ENCODE data around the gene COX7A1. TPM values are rescaled to one million over a fixed set of nuclear protein-coding genes. Genes with fewer than 3 reads are reported as not detected.
A peak's percentile ranks its signal among the peaks of the same experiment; 100 is the strongest.

COX7A1 gene
- total and polyA plus RNA-seq, 12 donors, result 850 to 3,571 (median 2,660) TPM

- H3K36me3 ChIP-seq, result peaks cover 0 to 43% (median 34%) of the 10 kb centered on the region in 9 donors
- DNase-seq (no peak), ATAC-seq (peak in 1 of 8 donors; percentile 10)
- H3K27ac ChIP-seq, result peak overlapping the region; percentile 92 to 100 (median 100)
- intact Hi-C loops (cut with DNase I), result loop anchor here in 1 of 10 donors (1.0 kb wide), 1 partner anchor 24 kb away; no protein-coding TSS in a partner anchor
- H3K4me1 ChIP-seq, result peaks cover 9 to 62% (median 27%) of the 10 kb centered on the region in 9 donors
- H3K27me3 ChIP-seq, result no peaks in the 10 kb centered on the region
- WGBS, 2 donors, result 6 to 11% methylated on average over 16 of the region's 16 CpGs
- peak overlapping the region; percentile 58 to 94 (median 72) for H3K4me3 ChIP-seq
- no peak for TF ChIP-seq CTCF (IDR thresholded peaks at IDR 0.05)
- no peaks in the 10 kb centered on the region for H3K9me3 ChIP-seq
These were observed 262 bp downstream of the COX7A1 start for GRCh38 chr19:36152019-36152351.

GRCh38 chr19:36151144-36152018 lies 866 bp downstream of the COX7A1 start:
- TF ChIP-seq CTCF (IDR thresholded peaks at IDR 0.05), result no peak
- Histone ChIP-seq H3K36me3 (peaks cover 0 to 49% (median 41%) of the 10 kb centered on the region in 9 donors), H3K4me3 (peak overlapping the region; percentile 58 to 94 (median 72)), H3K4me1 (peaks cover 9 to 57% (median 27%) of the 10 kb centered on the region in 9 donors), H3K9me3 (no peaks in the 10 kb centered on the region), H3K27ac (peak overlapping the region; percentile 92 to 100 (median 100)), H3K27me3 (no peaks in the 10 kb centered on the region)
- peak; percentile 66 to 83 (median 74) for ATAC-seq
- peak; percentile 69 to 81 for DNase-seq
- 17 to 18% methylated on average over 45 to 47 of the region's 47 CpGs for WGBS, 2 donors
- intact Hi-C loops (cut with DNase I), result loop anchor here in 2 of 10 donors (1.0 kb wide), 1 partner anchor 23 kb away; no protein-coding TSS in a partner anchor

DNA sequence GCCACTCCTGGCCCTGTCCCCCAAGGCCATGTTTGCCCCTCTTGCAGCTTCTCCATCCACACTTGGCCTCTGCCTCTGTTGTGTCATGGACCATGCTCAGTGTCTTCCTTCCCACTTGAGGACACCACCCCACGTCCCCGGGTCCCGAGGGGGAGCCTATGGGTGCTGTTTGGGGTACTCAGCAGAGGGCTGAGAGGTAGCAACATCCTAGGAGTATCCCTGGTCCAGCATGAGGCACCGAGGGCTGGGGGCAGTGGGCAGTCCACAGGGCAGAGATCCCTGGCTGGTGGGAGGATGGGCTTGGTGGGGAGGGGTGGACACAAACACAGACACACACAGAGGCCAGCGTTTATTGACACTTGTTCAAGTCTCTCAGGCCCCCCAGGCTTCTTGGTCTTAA lies 1.7 kb downstream of the COX7A1 start:
- peak in 2 of 8 donors; percentile 0 to 15 for ATAC-seq
- Histone ChIP-seq H3K36me3 (peaks cover 4 to 57% (median 48%) of the 10 kb centered on the region in 9 donors), H3K27me3 (no peaks in the 10 kb centered on the region), H3K4me3 (peak overlapping the region in 9 of 10 donors; percentile 58 to 94 (median 78)), H3K27ac (peak overlapping the region; percentile 92 to 100 (median 100)), H3K9me3 (no peaks in the 10 kb centered on the region), H3K4me1 (peaks cover 9 to 49% (median 27%) of the 10 kb centered on the region in 9 donors)
- WGBS, 2 donors, result 44 to 60% methylated on average over 5 of the region's 5 CpGs
- no peak for DNase-seq
- no peak for TF ChIP-seq CTCF (IDR thresholded peaks at IDR 0.05)
- intact Hi-C loops (cut with DNase I), result no loop called here

GRCh38 chr19:36149673-36150406 lies 2.4 kb downstream of the COX7A1 start:
- Histone ChIP-seq H3K4me3 (no peak overlapping the region), H3K27me3 (no peaks in the 10 kb centered on the region), H3K27ac (peak overlapping the region in 7 of 10 donors; percentile 15 to 100 (median 98)), H3K4me1 (peaks cover 9 to 46% (median 27%) of the 10 kb centered on the region in 9 donors), H3K9me3 (no peaks in the 10 kb centered on the region), H3K36me3 (peaks cover 5 to 65% (median 56%) of the 10 kb centered on the region in 9 donors)
- intact Hi-C loops (cut with DNase I), result no loop called here
- DNase-seq (peak in 1 of 2 donors; percentile 37), ATAC-seq (peak in 2 of 8 donors; percentile 1 to 4)
- 54 to 63% methylated on average over 13 of the region's 13 CpGs for WGBS, 2 donors
- TF ChIP-seq CTCF (IDR thresholded peaks at IDR 0.05), result no peak

Data from heart right ventricle (tissue), 16 donors.